ENCODE results near the gene FRMD3.

DNA sequence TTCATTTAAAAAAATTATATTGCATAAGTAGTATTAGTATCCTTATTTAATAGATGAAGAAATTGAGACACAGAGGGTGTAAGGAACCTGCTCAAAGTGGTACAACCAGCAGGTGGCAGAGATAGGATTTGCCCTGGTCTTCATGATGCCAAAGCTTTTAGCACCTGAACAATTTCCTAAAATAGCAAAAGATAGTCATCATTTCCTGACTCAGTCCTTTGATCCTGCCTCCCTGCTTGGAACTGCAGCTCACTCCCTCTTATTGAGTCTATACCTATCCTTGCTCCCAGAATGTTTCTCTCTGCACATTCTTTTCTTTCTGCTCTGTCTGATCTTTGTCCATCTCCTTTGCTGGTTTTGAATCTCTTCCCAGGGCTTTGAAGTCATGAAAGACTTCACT is 155.8 kb downstream of the FRMD3 start:
- no peak for TF ChIP-seq EZH2 (IDR thresholded peaks at IDR 0.05; ENCODE audit: low read length, missing control alignments)
- TF ChIP-seq, protein P1, sequence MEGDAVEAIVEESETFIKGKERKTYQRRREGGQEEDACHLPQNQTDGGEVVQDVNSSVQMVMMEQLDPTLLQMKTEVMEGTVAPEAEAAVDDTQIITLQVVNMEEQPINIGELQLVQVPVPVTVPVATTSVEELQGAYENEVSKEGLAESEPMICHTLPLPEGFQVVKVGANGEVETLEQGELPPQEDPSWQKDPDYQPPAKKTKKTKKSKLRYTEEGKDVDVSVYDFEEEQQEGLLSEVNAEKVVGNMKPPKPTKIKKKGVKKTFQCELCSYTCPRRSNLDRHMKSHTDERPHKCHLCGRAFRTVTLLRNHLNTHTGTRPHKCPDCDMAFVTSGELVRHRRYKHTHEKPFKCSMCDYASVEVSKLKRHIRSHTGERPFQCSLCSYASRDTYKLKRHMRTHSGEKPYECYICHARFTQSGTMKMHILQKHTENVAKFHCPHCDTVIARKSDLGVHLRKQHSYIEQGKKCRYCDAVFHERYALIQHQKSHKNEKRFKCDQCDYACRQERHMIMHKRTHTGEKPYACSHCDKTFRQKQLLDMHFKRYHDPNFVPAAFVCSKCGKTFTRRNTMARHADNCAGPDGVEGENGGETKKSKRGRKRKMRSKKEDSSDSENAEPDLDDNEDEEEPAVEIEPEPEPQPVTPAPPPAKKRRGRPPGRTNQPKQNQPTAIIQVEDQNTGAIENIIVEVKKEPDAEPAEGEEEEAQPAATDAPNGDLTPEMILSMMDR (conservative IDR thresholded peaks at IDR 0.05 in 1 of 2, IDR thresholded peaks at IDR 0.05 in 1 of 2; ENCODE audit: low read depth in 1 of 2, low read length in 2 of 2), result no peak

Measured in fibroblast of lung (primary cell).